Frontal cortex (tissue), 4 donors: ENCODE data around the gene MINAR2. TPM values are rescaled to one million over a fixed set of nuclear protein-coding genes. Genes with fewer than 3 reads are reported as not detected.

Experiments
- DNase-seq, 2 donors: peaks; one replicate each; pipeline ENCODE4 v3.0.0; 2012; ENCODE audit warnings: low spot score in 2 of 2
- FAIRE-seq: peaks from 2 replicates; lab custom pipeline; 2012; peaks lifted over from hg19 to GRCh38; lab: Jason Lieb, UNC
- total RNA-seq: library from RNA; depleted of rRNA; stranded (reverse); fragments of >200 nt; gene quantifications from one replicate; pipeline ENCODE4 v1.2.3, GENCODE V29; 2014
- donor health status: control.
- donor health status: control.
- donor health status: control.

Gene MINAR2
- total RNA-seq, 1 donor from 2014 or later, result not detected

DNA sequence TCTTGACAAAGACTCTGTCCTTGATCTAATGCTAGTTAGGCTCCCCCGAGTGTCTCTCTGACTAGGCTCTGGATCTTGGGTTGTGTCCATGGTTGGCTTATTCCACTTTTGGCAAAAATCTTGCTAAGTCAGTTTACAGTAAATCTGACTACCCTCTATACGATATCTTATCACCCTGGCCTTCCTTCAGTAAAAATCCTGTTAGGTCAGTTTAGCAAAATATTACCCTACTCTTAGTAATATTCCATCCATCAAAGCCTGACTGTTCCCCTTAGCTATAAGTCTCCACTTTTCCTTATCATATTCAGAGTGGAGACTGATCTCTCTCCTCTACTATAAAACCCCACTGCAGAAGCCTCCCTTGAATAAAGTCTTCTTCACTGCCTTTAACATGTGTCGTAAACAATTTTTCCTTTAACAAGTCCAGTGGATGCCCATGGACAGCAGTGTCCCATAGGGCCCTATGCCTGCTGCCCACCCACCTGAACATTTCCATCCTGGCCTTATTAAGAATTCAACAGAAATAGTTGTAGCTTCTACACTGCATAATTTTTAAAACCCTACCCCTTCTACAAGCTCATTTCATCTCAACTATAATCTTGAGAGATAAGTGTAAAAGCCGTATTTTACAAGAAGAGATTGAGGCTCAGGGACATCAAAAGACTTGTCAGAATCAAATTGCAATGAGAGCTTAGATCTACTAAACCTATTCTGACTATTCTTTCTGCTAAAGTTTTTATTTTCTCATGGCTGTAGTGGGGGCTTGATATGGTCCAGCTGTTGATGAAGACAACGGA lies 22.3 kb downstream of the MINAR2 start:
- FAIRE-seq (no peak), DNase-seq (no peak)

DNA sequence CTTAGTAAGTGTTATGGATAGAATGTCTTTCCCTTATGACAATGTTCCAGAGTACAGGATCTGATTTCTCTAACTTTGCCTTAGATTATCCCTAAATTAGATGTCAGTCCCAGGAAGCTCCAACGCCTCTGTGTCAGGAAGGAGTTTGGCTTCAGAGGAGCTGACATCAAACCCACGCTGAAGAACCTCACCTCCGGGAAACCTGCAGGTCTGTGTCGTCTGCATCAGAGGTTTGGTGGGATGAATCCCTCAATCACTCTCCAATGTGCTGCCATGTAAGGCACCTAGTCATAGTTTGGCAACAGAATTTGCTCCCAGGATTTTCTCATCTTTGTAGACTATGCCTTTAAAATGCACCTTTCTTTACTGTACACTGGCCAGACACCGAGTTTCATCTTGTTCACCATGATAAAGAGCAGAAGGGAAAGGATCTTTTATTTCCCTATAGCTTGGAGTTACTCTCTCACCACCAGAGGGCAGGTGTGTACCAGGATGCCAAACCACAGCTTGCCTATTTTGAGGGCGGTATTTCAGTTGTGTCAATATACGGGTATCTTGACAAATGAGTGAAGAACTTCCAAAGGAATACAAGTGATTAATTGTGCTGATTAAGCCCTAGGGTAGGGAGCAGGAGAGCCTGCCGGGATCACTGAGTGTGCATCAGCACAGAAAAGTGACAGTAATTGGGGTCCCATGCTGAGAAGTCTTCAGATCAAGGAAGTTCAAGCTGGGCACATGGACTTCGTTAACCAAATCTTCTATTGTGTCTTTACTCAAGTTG lies 23.4 kb downstream of the MINAR2 start:
- peak; percentile 5 to 32 for DNase-seq
- FAIRE-seq, result peak; percentile 34

GRCh38 chr5:129773376-129773775 lies 25.5 kb downstream of the MINAR2 start:
- FAIRE-seq (no peak), DNase-seq (no peak)

DNA sequence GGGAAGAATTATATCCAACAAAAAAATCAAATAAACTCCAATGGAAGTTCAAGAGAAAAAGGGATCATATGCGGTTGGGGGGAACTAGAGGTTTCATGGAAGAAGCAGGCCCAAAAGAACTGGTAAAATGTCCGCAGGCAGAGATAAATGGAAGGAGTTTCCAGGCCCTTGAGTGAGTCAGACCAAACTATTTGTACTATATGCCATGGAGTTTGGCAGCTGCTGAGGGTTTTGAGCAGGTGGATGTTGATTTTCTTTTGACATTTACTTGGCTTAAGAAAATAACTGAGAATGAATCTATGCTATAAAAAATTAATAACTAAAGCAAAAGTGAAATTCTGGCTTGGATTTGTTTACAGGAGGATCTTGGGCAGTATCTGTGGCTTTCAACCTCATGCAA lies 33.7 kb downstream of the MINAR2 start:
- no peak for FAIRE-seq

GRCh38 chr5:129803403-129803802 lies 55.5 kb downstream of the MINAR2 start:
- DNase-seq, result no peak
- FAIRE-seq, result no peak

More for the DNA sequence above, 33.7 kb downstream of the MINAR2 start:
- no peak for DNase-seq

DNA sequence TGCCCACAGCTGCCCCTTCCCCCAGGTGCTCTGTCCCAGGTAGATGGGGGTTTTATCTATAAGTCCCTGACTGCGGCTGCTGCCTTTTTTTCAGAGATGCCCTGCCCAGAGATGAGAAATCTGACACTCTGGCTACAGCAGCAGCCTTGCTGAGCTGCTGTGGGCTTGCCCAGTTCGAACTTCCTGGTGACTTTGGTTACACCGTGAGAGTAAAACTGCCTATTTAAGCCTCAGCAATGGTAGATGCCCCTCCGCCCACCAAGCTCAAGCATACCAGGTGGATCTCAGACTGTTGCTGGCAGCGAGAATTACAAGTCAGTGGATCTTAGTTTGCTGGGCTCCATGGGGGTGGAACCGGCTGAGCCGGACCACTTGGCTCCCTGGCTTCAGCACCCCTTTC lies 56.8 kb downstream of the MINAR2 start:
- no peak for DNase-seq
- FAIRE-seq, result no peak

DNA sequence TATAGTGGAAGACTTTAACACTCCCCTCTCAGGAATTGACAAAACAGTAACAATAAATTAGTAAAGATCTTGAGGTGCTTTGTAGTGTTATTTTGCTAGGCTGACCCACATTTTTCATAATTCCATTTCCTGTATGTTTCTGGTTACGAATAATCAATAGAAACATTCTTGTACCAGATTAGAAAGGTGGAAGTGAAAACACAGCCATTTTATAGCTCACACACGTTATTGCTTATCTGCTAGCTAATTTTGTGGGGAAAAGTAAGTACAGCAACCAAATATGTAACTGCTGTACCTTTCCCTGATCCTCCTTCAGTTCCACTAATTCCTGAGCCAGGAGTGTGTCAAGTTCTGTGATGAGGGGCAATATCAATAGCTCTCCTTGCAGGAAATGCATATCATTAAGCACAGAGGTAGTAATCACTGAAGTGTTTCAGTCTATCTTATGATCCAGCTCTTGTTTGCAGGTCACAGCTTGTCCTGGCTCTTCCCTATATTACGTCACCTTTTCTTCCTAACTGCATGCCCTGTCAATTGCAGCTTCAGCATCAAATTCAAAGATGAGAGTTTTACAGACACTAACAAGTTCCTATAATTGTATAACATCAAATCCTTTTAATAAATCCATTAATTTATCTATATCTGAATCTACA lies 59.4 kb downstream of the MINAR2 start:
- FAIRE-seq (no peak), DNase-seq (no peak)

Other genes with a start within 250 kb of the MINAR2 start
- gene CHSY3, start 156.4 kb downstream of the MINAR2 start, total RNA-seq, result 31.4 TPM